Stimulated activated CD8-positive, alpha-beta memory T cell treated with anti-CD3 and anti-CD28 coated beads, Interleukin-15, amount 100 ng/mL, for 48 hours (primary cell): ENCODE results near the gene RNF44.
"Not testable (repeated sequence)": the region's sequence is repeated elsewhere in the genome, so short reads cannot be mapped to it uniquely, and the experiment has no call there.

ENCODE experiments used
- DNase-seq, 2 donors: peaks; one replicate each; pipeline ENCODE4 v3.0.0-alpha.2; 2020; ENCODE audit warnings: low read depth in 2 of 2

The RNF44 gene

GRCh38 chr5:176552332-176552869 is 15.2 kb upstream of the RNF44 start:
- DNase-seq: no peak

DNA sequence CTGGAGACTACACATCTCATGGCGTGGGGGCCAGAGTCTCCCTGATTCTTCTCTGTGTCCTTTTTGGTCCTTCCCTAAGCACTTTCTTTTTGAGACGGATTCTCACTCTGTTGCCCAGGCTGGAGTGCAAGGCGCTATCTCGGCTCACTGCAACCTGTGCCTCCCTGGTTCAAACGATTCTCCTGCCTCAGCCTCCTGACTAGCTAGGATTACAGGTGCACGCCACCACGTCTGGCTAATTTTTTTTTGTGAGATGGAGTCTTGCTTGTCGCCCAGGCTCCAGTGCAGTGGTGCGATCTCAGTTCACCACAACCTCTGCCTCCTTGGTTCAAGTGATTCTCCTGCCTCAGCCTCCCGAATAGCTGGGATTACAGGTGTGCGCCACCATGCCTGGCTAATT is 13.7 kb upstream of the RNF44 start:
- not testable (repeated sequence) for DNase-seq

GRCh38 chr5:176550275-176550831 is 13.2 kb upstream of the RNF44 start:
- DNase-seq: no peak

GRCh38 chr5:176549871-176550270 is 12.7 kb upstream of the RNF44 start:
- no peak for DNase-seq

DNA sequence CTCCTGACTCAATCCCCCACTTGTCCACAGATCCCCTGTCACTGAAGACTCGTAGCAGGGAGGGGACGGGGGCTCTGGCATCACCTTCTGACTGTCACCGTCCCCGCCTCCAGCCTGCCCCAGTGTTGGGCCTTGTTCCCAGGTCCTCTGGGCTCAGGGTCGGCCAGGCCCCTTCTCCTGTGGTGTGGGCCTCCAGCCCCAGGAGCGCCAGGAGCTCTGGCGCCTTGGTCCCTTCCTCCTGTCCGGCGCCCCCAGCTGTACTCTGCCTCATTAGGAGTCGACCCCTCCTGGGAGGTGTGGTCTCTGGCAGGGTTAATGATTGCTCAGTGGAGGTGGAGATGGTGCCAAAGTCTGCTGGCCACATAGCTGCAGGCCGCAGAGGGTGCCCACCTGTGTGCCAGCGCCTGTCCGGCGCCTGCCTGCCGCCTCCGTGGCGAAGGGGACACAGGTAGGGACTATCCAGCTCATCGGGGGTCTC is 11.8 kb upstream of the RNF44 start, which contains the start of gene CDHR2:
Gene CDHR2 (plus strand): TSS at position 376 of the 478 bp plus-strand sequence. CDS start 16,011 bp downstream, outside the sequence.
- DNase-seq: no peak

GRCh38 chr5:176547802-176548201 is 10.6 kb upstream of the RNF44 start:
- no peak for DNase-seq

GRCh38 chr5:176545737-176546509 is 8.7 kb upstream of the RNF44 start:
- no peak for DNase-seq

DNA sequence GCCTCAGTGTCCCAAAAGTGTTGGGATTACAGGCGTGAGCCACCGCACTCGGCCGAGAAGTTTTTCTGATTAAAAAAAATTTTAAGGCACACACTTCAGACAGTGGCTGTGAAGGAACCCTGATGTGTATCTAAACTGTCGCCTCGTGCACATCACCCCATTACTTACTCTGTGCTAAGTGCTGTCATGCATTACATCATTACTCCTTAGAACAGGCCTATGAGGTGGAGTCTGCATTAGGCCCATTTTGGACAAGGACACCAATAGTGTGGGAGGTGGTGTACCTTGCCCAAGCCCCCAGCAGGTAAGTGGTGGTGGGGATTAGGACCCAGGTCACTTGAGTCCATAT is 8.2 kb upstream of the RNF44 start:
- no peak for DNase-seq

DNA sequence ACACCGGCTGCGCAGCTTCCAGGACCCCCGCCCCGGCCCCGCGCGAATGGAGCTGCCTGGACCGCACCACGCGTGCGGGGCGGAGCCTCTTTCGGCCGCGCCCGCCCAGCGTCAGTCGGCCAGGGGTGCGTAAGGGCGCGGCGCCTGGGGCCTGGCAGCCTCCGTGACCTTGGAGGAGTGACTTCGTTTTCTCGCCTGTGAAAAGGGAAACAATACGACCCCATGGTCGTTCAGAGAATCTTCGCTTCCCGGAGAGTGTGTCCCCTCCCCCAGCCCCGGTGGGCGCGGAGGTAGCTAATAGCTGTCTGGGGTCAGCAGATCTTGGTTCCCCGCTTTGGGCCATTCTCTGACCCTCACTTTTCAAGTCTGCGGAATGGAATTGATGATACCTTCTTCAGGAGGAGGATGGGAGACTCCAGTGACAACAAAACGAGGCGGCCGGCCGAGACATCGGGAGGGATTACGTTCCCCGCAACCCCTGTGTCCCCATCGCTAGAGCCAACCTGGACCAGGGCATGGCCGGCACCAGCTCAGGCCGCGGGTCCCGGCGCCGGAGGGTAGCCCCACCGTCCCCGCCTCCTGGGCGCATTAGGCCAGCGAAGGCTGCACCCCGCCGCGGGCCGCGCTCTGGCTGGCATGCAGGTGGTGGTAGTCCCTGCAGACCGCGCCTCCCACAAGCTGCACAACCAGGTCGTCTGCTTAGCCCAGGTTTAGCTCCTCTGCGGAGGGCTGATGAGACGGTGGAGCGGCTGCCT is 6.4 kb upstream of the RNF44 start:
- peak; percentile 71 to 72 for DNase-seq

DNA sequence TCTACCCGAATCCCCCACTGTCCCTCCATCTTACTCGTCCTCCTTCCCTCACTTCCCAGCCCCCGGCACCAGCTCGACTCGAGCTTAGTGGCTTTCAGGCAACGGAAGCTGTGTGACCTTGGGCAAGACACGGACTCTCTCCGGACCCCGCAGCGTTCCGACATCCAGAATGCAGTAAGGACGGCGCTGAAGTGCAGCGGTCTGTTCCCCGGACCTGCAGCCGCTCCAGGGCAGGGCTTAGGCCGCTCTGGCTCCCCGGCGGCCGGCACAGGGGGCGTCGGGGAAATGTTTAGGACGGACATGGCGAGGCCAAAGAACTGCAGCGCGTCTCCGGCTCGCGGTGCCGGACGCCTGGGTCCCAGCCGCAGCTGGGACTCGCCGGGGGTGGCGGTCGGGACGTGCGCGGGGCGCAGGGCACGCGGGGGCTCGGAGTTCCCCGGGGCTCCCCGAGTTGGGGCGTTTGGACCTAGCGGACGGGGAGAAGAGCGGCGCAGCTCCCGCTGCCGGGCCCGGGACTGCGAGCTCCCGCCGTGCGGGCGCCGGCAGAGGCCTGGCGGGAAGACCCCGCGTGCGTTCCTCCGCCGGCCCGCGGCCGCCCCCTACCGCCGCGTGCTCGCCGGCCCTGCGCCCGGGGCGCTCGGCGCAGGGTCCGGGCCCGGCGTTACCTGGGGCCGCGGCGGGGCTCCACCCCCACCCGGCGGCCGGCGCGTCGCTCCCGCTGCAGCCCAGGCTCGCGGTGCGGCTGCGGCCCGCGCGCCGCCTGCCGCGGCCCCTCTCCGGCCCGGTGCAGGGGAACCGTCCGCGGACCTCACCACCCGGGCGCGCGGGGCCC is 5.6 kb upstream of the RNF44 start:
- DNase-seq: no peak

DNA sequence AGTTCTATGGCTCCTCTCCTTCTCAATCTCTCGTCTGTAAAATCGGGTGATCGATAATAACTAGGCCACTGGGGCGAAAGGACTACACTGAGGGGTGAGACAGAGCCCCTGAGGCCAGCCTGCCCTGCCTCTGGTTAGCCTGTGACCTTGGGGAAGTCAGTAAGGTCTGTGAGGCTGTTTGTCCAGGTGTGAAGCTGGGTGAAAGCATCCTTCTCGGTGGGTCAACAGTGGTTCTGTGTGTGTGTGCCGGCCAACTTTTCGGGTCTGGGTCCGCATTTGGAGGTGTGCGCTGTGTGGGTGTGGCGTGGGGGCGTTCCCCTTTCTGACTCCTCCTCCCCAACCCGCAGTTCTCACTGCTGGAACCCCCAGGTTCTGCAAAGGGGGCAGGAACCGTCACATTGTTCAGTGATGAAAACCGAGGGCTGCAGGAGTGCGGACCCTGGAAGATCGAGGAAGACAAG is 5.0 kb upstream of the RNF44 start:
- DNase-seq: no peak

DNA sequence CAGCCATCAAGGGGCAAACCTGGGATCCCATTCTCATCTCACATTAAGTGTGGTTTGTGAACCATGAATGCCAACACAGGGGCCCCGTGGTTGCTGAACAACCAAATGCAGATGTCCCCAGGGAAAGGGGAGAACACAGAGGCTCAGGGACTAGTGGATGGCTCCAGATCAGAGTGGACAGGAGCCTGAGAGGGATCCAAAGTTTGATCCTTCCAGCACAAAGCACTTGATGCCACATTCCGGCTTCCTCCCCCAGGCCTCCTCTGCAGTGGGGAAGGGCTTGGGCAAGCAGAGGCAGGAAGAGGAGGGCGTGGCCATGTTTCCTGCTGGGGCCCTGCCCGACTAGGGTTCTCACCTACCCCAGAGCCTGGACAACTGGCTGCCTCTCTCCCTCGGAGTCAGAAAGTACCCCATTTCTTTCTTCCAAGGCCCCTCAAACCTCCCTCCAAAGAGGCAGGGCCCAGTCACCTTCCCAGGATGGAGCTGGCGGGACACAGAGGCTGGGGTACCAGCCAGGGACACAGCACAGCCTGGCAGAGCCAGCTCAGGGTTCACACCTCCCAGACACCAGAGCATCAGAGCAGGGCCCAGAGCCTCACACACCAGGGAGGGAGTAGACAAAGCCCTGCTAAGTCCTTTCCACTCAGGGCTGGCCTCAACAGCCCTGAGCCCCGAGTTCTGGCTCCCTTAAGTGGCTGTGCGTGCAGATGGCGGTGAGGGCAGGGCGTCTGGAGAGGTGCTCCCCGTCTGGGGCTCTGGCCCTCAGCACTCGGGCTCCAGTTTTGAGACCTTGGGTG is 4.3 kb upstream of the RNF44 start:
- no peak for DNase-seq

- DNase-seq: no peak
Measured at GRCh38 chr5:176540956-176541337, 3.7 kb upstream of the RNF44 start.

GRCh38 chr5:176540476-176540899 is 3.3 kb upstream of the RNF44 start:
- no peak for DNase-seq

GRCh38 chr5:176538989-176539384 is 1.8 kb upstream of the RNF44 start:
- no peak for DNase-seq

DNA sequence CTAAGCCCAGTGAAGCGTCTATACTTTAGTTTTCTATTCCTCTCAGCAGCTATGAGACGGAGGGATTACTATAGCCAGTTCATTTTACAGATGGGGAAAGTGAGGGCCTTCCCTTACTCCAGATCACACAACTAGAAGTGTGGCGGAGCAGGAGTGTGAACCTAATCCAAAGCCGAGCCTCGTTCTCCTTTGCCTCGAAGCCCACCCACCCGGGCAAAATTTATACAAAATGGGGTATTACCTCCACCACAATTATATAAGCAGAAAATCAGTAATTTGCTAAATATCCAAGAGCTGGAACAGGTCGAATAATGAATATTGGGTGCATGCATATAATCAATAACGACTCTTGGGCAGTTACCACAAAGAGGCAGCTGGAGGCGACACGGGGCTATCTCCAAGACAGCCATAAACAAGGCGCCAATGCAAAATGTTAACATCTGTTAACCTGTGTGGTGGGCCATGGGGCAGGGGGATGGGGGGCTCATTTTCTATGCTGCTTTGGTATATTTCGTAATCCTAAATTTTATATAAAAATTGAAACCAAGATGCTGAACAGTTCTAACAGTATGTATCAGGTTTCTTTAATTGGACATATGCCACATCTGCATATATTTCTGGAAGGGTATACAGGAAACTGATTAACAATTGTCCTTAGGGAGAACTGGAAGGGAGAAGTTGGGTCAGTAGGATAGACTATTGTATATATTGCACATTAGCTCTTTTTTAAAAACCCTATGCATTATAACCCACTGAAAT is 1.2 kb upstream of the RNF44 start:
- no peak for DNase-seq

DNA sequence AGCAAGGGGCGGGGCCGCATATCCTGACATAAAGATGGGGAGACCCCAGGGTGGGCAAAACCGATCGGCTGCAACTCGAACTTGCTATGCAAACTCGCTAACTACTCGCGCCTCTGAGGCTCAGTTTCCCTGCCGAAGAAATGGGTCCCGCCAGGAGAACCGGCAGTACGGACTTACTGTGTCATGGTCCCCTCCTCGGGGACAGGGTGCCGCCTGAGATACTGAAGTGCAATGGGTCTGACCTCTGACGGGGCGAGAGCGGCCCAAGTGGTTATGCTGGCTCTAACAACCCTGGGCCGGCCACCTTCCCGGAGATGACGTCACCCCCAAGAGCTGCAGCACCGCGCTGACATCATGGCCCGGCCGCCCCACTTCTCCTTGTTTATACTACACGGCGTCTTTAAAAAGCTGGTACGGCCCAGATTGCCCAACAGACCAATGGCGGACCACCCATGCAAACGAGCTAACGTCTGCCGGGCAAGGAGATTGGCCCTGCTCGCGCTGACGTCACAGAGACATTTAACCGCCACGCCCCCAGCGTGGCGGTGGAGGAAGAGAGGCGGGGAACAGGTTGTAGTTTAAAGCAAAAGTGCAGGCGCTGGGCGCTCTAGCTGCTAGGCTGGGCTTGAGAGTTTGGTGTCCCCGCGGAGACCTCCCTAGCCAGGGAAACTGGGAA is 490 bp upstream of the RNF44 start:
- DNase-seq: peak; percentile 95 to 97

- peak; percentile 67 to 72 for DNase-seq
Measured at GRCh38 chr5:176536132-176536901, 885 bp downstream of the RNF44 start.
